Muscle of leg (tissue), 11 donors: ENCODE data around the gene SMOC2. TPM values are rescaled to one million over a fixed set of nuclear protein-coding genes. Genes with fewer than 3 reads are reported as not detected.

Source experiments
- DNase-seq: peaks from one replicate; pipeline ENCODE4 v3.0.0; 2013
- H3K27ac ChIP-seq: one replicate; pipeline ENCODE4 v1.5.1; 2013; ENCODE audit warnings: mild to moderate bottlenecking, low read length, control low read depth
- H3K27me3 ChIP-seq: one replicate; pipeline ENCODE4 v1.6.1; 2013; ENCODE audit warnings: low read length; ENCODE audit not compliant: control insufficient read depth, insufficient read depth
- H3K36me3 ChIP-seq: one replicate; pipeline ENCODE4 v1.6.1; 2013; ENCODE audit warnings: low read length; ENCODE audit not compliant: control insufficient read depth, insufficient read depth
- H3K4me1 ChIP-seq: one replicate; pipeline ENCODE4 v1.6.1; 2013; ENCODE audit warnings: low read length; ENCODE audit not compliant: control insufficient read depth, insufficient read depth
- H3K4me3 ChIP-seq: one replicate; pipeline ENCODE4 v1.5.1; 2013; ENCODE audit warnings: low read length, control low read depth
- H3K9me3 ChIP-seq: replicated peaks from 2 replicates; pipeline ENCODE4 v1.6.1; 2013; ENCODE audit warnings: low read depth, low read length; ENCODE audit not compliant: control insufficient read depth
- whole genome bisulfite sequencing: methylation state at CpG from one replicate; pipeline ENCODE4 v1.1.5; 2013; ENCODE audit warnings: missing lambda C conversion rate; ENCODE audit not compliant: insufficient coverage; 5-methylcytosine and 5-hydroxymethylcytosine counted together
- polyA plus RNA-seq, 8 donors: library from polyadenylated mRNA; unstranded; fragments of 120-200 nt; gene quantifications; one replicate each; pipeline versions ENCODE4 v1.2.1 to v1.2.3, GENCODE V29; 2013; ENCODE audit warnings: inconsistent platforms in 1 of 8, low replicate concordance in 1 of 8; ENCODE audit not compliant: insufficient read length in 8 of 8, insufficient read depth in 1 of 8
- total RNA-seq: library from RNA; stranded (reverse); fragments of 120-200 nt; gene quantifications from one replicate; pipeline ENCODE4 v1.2.4, GENCODE V29; 2013

SMOC2 gene
- total and polyA plus RNA-seq, 9 donors, result 58.0 to 109 (median 78.9) TPM

GRCh38 chr6:168414336-168415097 is 26.5 kb upstream of the SMOC2 start:
- Histone ChIP-seq H3K27me3 (peaks cover under 1% of the 10 kb centered on the region), H3K9me3 (no peaks in the 10 kb centered on the region), H3K36me3 (no peaks in the 10 kb centered on the region), H3K4me1 (peaks cover 53% of the 10 kb centered on the region), H3K27ac (peak overlapping the region; percentile 71), H3K4me3 (no peak overlapping the region)
- 14% methylated on average over 4 of the region's 14 CpGs for WGBS
- peak; percentile 60 for DNase-seq

GRCh38 chr6:168415098-168415992 is 25.6 kb upstream of the SMOC2 start:
- peaks cover 59% of the 10 kb centered on the region for H3K4me1 ChIP-seq
- H3K36me3 ChIP-seq, result no peaks in the 10 kb centered on the region
- 59% methylated on average over 20 of the region's 26 CpGs for WGBS
- no peaks in the 10 kb centered on the region for H3K9me3 ChIP-seq
- H3K27me3 ChIP-seq, result peaks cover 6% of the 10 kb centered on the region
- DNase-seq, result peak; percentile 95
- H3K4me3 ChIP-seq, result no peak overlapping the region
- H3K27ac ChIP-seq, result peak overlapping the region; percentile 71

GRCh38 chr6:168415993-168416530 is 24.9 kb upstream of the SMOC2 start:
- H3K27ac ChIP-seq, result no peak overlapping the region
- WGBS, result 88% methylated on average over 12 of the region's 15 CpGs
- H3K9me3 ChIP-seq, result no peaks in the 10 kb centered on the region
- DNase-seq, result no peak
- no peaks in the 10 kb centered on the region for H3K36me3 ChIP-seq
- peaks cover 6% of the 10 kb centered on the region for H3K27me3 ChIP-seq
- no peak overlapping the region for H3K4me3 ChIP-seq
- H3K4me1 ChIP-seq, result peaks cover 59% of the 10 kb centered on the region

- no peak for DNase-seq
- no peaks in the 10 kb centered on the region for H3K9me3 ChIP-seq
- H3K4me3 ChIP-seq, result no peak overlapping the region
- no peak overlapping the region for H3K27ac ChIP-seq
- WGBS, result 40% methylated on average over 1 of the region's 15 CpGs
- no peaks in the 10 kb centered on the region for H3K36me3 ChIP-seq
- H3K4me1 ChIP-seq, result peaks cover 59% of the 10 kb centered on the region
- H3K27me3 ChIP-seq, result peaks cover 6% of the 10 kb centered on the region
These were observed 24.5 kb upstream of the SMOC2 start for GRCh38 chr6:168416531-168416930.

GRCh38 chr6:168417191-168417590 is 23.8 kb upstream of the SMOC2 start:
- Histone ChIP-seq H3K4me3 (no peak overlapping the region), H3K27ac (peak overlapping the region; percentile 65), H3K4me1 (peaks cover 59% of the 10 kb centered on the region), H3K27me3 (peaks cover 6% of the 10 kb centered on the region), H3K9me3 (no peaks in the 10 kb centered on the region), H3K36me3 (no peaks in the 10 kb centered on the region)
- WGBS, result 30% methylated on average over 7 of the region's 9 CpGs
- peak; percentile 59 for DNase-seq

GRCh38 chr6:168417679-168418557 is 23.1 kb upstream of the SMOC2 start:
- H3K4me3 ChIP-seq, result no peak overlapping the region
- H3K27me3 ChIP-seq, result peaks cover 6% of the 10 kb centered on the region
- H3K36me3 ChIP-seq, result no peaks in the 10 kb centered on the region
- WGBS, result 9% methylated on average over 15 of the region's 19 CpGs
- DNase-seq, result peak; percentile 95
- H3K4me1 ChIP-seq, result peaks cover 59% of the 10 kb centered on the region
- peak overlapping the region; percentile 66 for H3K27ac ChIP-seq
- no peaks in the 10 kb centered on the region for H3K9me3 ChIP-seq

- peaks cover 6% of the 10 kb centered on the region for H3K27me3 ChIP-seq
- DNase-seq, result peak; percentile 73
- H3K36me3 ChIP-seq, result no peaks in the 10 kb centered on the region
- H3K9me3 ChIP-seq, result no peaks in the 10 kb centered on the region
- H3K4me1 ChIP-seq, result peaks cover 55% of the 10 kb centered on the region
- WGBS, result 16% methylated on average over 6 of the region's 7 CpGs
- H3K4me3 ChIP-seq, result no peak overlapping the region
- H3K27ac ChIP-seq, result peak overlapping the region; percentile 52
These were observed 22.3 kb upstream of the SMOC2 start for GRCh38 chr6:168418711-168419121.

- Histone ChIP-seq H3K4me1 (peaks cover 49% of the 10 kb centered on the region), H3K9me3 (no peaks in the 10 kb centered on the region), H3K27me3 (peaks cover 6% of the 10 kb centered on the region), H3K36me3 (no peaks in the 10 kb centered on the region), H3K27ac (peak overlapping the region; percentile 47), H3K4me3 (no peak overlapping the region)
- DNase-seq, result no peak
- WGBS, result 98% methylated on average over 8 of the region's 9 CpGs
These were observed 21.4 kb upstream of the SMOC2 start for GRCh38 chr6:168419569-168419968.

- no peak for DNase-seq
- WGBS, result 92% methylated on average over 7 of the region's 9 CpGs
- Histone ChIP-seq H3K4me1 (peaks cover 46% of the 10 kb centered on the region), H3K27me3 (peaks cover 6% of the 10 kb centered on the region), H3K36me3 (no peaks in the 10 kb centered on the region), H3K9me3 (no peaks in the 10 kb centered on the region), H3K27ac (no peak overlapping the region), H3K4me3 (no peak overlapping the region)
These were observed 20.9 kb upstream of the SMOC2 start for GRCh38 chr6:168420084-168420483.
